HCT116 (cell line): ENCODE data around the gene G0S2.

Experiments
- EZH2phosphoT487 ChIP-seq: fragments of 200-600 bp; IDR thresholded peaks from 2 replicates; pipeline ENCODE4 v1.6.1; 2018; ENCODE audit warnings: antibody characterized with exemption, borderline replicate concordance
- JUND ChIP-seq: IDR thresholded peaks from 2 replicates; pipeline ENCODE4 v1.6.1; 2012
- POLR2A ChIP-seq: IDR thresholded peaks from 2 replicates; pipeline ENCODE4 v1.7.0; 2011; ENCODE audit warnings: borderline replicate concordance; ENCODE audit not compliant: insufficient read depth, insufficient read length; ENCODE audit errors: extremely low read depth
- RAD21 ChIP-seq: IDR thresholded peaks from 2 replicates; pipeline ENCODE4 v1.6.1; 2012; ENCODE audit warnings: low read depth, mild to moderate bottlenecking
- SRF ChIP-seq: IDR thresholded peaks from 2 replicates; pipeline ENCODE4 v1.6.1; 2012; ENCODE audit warnings: low read depth
- YY1 ChIP-seq: IDR thresholded peaks from 2 replicates; pipeline ENCODE4 v1.6.1; 2011; ENCODE audit warnings: low read length, low read depth, moderate library complexity, mild to moderate bottlenecking; ENCODE audit not compliant: insufficient replicate concordance; ENCODE audit errors: extremely low read depth
- TF ChIP-seq, protein P1 (sequence below), 3 experiments: fragments of 200-600 bp in 1 of 3; sonication (generic) in 1 of 3; IDR thresholded peaks in 2 of 3; conservative IDR thresholded peaks in 1 of 3; 2 replicates each; pipeline ENCODE4 v1.5.1; 2012 to 2017; ENCODE audit warnings: low read depth in 2 of 3, low read length in 2 of 3, antibody characterized with exemption in 1 of 3, borderline replicate concordance in 1 of 3, control low read depth in 1 of 3, mild to moderate bottlenecking in 1 of 3, mixed read lengths in 1 of 3, mixed run types in 1 of 3, moderate library complexity in 1 of 3; ENCODE audit not compliant: insufficient read depth in 1 of 3
- TF ChIP-seq, protein P2 (sequence below): IDR thresholded peaks from 2 replicates; pipeline ENCODE4 v1.6.1; 2012; ENCODE audit warnings: low read depth
- TF ChIP-seq, protein P3 (sequence below): IDR thresholded peaks from 2 replicates; pipeline ENCODE4 v1.6.1; 2012
- TF ChIP-seq, protein P4 (sequence below): IDR thresholded peaks from 2 replicates; pipeline ENCODE4 v1.6.1; 2012

DNA sequence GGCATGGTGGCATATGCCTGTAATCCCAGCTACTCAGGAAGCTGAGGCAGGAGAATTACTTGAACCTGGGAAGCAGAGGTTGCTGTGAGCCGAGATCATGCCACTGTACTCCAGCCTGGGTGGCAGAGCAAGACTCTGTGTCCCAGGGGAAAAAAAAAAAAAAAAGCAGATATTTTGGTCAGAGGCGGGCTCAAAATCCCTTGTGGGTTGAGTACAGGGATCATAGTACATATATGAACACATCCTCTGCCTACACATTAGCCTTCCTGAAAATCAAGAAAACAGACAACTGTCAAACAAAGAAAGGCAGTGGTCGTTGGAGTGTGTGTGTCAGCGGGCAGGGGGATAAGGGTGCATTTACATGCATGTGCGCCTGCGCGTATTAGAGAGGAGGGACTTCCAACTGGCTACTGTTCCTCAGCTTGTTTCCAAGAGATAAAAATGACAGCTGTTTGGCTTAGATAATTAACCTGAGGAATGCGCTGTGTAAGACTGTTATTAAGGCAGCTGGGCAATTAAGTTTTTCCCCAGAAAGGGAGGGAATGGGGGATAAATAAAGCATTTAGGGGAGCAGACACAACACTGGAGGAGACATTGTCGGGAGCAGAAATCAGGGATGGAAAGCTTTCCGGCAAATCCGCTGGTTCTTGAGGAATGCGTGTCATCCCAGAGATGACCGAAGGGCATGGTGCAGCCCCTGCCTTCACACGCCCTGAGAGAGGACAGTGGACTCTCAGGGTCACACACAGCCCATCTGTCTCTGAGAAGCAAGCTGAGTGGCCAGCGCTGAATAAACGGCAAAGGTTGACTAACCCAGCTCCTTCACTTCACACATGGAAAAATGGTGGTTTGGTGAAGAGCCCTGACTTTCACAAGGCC lies 29.4 kb upstream of the G0S2 start:
- TF ChIP-seq POLR2A (no peak), SRF (no peak), RAD21 (no peak), EZH2phosphoT487 (no peak), YY1 (no peak), JUND (no peak)
- TF ChIP-seq, protein P1, sequence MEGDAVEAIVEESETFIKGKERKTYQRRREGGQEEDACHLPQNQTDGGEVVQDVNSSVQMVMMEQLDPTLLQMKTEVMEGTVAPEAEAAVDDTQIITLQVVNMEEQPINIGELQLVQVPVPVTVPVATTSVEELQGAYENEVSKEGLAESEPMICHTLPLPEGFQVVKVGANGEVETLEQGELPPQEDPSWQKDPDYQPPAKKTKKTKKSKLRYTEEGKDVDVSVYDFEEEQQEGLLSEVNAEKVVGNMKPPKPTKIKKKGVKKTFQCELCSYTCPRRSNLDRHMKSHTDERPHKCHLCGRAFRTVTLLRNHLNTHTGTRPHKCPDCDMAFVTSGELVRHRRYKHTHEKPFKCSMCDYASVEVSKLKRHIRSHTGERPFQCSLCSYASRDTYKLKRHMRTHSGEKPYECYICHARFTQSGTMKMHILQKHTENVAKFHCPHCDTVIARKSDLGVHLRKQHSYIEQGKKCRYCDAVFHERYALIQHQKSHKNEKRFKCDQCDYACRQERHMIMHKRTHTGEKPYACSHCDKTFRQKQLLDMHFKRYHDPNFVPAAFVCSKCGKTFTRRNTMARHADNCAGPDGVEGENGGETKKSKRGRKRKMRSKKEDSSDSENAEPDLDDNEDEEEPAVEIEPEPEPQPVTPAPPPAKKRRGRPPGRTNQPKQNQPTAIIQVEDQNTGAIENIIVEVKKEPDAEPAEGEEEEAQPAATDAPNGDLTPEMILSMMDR (IDR thresholded peaks at IDR 0.05 in 2 of 3, conservative IDR thresholded peaks at IDR 0.05 in 1 of 3; ENCODE audit: borderline replicate concordance in 1 of 3, insufficient read depth in 1 of 3, low read depth in 2 of 3, low read length in 2 of 3): no peak
- TF ChIP-seq, protein P2, sequence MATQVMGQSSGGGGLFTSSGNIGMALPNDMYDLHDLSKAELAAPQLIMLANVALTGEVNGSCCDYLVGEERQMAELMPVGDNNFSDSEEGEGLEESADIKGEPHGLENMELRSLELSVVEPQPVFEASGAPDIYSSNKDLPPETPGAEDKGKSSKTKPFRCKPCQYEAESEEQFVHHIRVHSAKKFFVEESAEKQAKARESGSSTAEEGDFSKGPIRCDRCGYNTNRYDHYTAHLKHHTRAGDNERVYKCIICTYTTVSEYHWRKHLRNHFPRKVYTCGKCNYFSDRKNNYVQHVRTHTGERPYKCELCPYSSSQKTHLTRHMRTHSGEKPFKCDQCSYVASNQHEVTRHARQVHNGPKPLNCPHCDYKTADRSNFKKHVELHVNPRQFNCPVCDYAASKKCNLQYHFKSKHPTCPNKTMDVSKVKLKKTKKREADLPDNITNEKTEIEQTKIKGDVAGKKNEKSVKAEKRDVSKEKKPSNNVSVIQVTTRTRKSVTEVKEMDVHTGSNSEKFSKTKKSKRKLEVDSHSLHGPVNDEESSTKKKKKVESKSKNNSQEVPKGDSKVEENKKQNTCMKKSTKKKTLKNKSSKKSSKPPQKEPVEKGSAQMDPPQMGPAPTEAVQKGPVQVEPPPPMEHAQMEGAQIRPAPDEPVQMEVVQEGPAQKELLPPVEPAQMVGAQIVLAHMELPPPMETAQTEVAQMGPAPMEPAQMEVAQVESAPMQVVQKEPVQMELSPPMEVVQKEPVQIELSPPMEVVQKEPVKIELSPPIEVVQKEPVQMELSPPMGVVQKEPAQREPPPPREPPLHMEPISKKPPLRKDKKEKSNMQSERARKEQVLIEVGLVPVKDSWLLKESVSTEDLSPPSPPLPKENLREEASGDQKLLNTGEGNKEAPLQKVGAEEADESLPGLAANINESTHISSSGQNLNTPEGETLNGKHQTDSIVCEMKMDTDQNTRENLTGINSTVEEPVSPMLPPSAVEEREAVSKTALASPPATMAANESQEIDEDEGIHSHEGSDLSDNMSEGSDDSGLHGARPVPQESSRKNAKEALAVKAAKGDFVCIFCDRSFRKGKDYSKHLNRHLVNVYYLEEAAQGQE: no peak
- TF ChIP-seq, protein P3, sequence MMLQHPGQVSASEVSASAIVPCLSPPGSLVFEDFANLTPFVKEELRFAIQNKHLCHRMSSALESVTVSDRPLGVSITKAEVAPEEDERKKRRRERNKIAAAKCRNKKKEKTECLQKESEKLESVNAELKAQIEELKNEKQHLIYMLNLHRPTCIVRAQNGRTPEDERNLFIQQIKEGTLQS: no peak
- TF ChIP-seq, protein P4, sequence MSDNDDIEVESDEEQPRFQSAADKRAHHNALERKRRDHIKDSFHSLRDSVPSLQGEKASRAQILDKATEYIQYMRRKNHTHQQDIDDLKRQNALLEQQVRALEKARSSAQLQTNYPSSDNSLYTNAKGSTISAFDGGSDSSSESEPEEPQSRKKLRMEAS: no peak
